GM12865 (cell line): ENCODE data around the gene SUOX.
"Not testable (repeated sequence)": the region's sequence is repeated elsewhere in the genome, so short reads cannot be mapped to it uniquely, and the experiment has no call there.

Experiments
- DNase-seq: peaks from one replicate; pipeline ENCODE4 v3.0.0; 2010; ENCODE audit warnings: low read depth
- H3K4me3 ChIP-seq: 2 replicates; pipeline ENCODE4 v1.5.1; 2011; ENCODE audit warnings: mild to moderate bottlenecking, low read depth, low read length, control low read depth
- CTCF ChIP-seq: IDR thresholded peaks from 2 replicates; pipeline ENCODE4 v1.5.1; 2011; ENCODE audit warnings: low read length, control low read depth, low read depth, inconsistent platforms; ENCODE audit not compliant: insufficient read depth; ENCODE audit errors: missing control alignments

The SUOX gene

DNA sequence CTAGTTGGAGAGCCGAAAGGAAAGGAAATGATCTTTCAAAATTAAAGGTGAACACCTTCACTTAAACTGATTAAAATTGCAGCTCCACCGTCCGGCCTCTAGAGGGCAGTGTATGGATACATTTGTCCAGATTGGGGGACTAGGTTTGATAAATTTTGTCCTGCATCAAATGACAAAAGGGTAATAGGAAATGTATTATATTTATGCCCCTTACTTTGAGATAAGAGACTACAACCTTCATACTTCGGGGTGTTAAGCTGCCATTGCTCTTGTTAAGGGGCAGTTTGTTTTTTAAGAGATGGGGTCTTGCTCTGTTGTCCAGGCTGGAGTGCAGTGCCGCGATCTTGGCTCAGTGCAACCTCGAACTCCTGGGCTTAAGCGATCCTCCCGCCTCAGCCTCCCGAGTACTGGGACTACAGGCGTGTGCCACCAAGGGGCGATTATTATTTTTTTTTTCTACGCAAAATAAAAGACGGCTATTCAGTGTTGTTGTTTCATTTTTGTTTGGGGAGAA, 818 bp upstream of the SUOX start:
- H3K4me3 ChIP-seq: peak overlapping the region; percentile 86
- peak; percentile 77 for DNase-seq

GRCh38 chr12:55997535-55997859, 421 bp downstream of the SUOX start:
- DNase-seq: no peak
- peak overlapping the region; percentile 86 for H3K4me3 ChIP-seq
- no peak for TF ChIP-seq CTCF

More for the DNA sequence above, 818 bp upstream of the SUOX start:
- peak; percentile 81 for TF ChIP-seq CTCF

GRCh38 chr12:55999522-55999921, 2.4 kb downstream of the SUOX start:
- not testable (repeated sequence) for H3K4me3 ChIP-seq, DNase-seq

- not testable (repeated sequence) for H3K4me3 ChIP-seq, DNase-seq
Measured at GRCh38 chr12:55999999-56000540, 3.0 kb downstream of the SUOX start.

DNA sequence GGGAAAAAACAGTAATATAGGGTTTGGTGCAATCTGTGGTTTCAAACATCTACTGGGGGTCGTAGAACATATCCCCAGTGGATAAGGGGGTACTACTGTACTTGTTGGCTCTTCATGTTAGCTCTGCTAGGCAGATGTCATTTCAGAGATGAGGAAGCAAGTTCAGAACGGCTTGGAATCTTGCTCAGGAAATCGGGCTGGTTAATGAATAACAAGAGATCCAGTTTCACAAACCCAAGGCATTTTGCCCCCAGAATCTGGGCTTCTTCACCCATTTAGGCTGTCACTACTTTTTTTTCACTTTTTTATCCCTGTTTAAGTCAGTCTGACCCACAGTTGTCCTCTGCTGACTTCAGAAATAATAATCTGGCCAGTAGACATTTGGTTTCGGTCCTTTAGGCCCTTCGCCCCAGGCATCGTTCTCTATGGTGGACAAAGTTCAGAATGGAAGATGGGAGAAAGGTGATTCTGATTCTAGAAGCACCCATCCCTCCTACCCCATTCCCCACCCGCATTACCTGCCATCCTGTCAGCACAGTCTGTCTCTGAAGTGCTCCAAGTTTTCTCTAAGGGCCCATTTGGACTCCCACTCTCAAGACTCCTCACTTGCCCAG, 4.5 kb downstream of the SUOX start:
- no peak for TF ChIP-seq CTCF
- no peak for DNase-seq
- no peak overlapping the region for H3K4me3 ChIP-seq

GRCh38 chr12:56003376-56003775, 6.3 kb downstream of the SUOX start:
- H3K4me3 ChIP-seq, DNase-seq: not testable (repeated sequence)

GRCh38 chr12:56004211-56004610, 7.1 kb downstream of the SUOX start:
- no peak overlapping the region for H3K4me3 ChIP-seq
- TF ChIP-seq CTCF: no peak
- no peak for DNase-seq

- TF ChIP-seq CTCF: no peak
- peak overlapping the region; percentile 71 for H3K4me3 ChIP-seq
- DNase-seq: peak; percentile 56
Measured at GRCh38 chr12:56007564-56008559, 10.8 kb downstream of the SUOX start.
